Endothelial cell (in vitro differentiated cells): ENCODE data around the gene SULT1A2. TPM values are rescaled to one million over a fixed set of nuclear protein-coding genes. Genes with fewer than 3 reads are reported as not detected.
"Not testable (repeated sequence)": the region's sequence is repeated elsewhere in the genome, so short reads cannot be mapped to it uniquely, and the experiment has no call there.

Source experiments
- DNase-seq: peaks from one replicate; pipeline ENCODE4 v3.0.0; 2021; ENCODE audit warnings: low spot score
- H3K27ac Mint-ChIP-seq: one replicate; pipeline ENCODE4 v1.8.0; 2021; ENCODE audit warnings: mixed read lengths, inconsistent platforms; ENCODE audit not compliant: unreplicated experiment
- H3K27me3 Mint-ChIP-seq: one replicate; pipeline ENCODE4 v1.8.0; 2021; ENCODE audit warnings: mild to moderate bottlenecking, moderate library complexity, mixed read lengths, inconsistent platforms; ENCODE audit not compliant: unreplicated experiment
- H3K36me3 Mint-ChIP-seq: one replicate; pipeline ENCODE4 v1.8.0; 2021; ENCODE audit warnings: mild to moderate bottlenecking, low read depth, mixed read lengths, inconsistent platforms; ENCODE audit not compliant: unreplicated experiment
- H3K4me1 Mint-ChIP-seq: one replicate; pipeline ENCODE4 v1.8.0; 2021; ENCODE audit warnings: mild to moderate bottlenecking, mixed read lengths, inconsistent platforms; ENCODE audit not compliant: unreplicated experiment
- H3K4me3 Mint-ChIP-seq: one replicate; pipeline ENCODE4 v1.8.0; 2021; ENCODE audit warnings: mild to moderate bottlenecking, mixed read lengths, inconsistent platforms; ENCODE audit not compliant: unreplicated experiment
- H3K9me3 Mint-ChIP-seq: one replicate; pipeline ENCODE4 v1.8.0; 2021; ENCODE audit warnings: mixed read lengths, inconsistent platforms; ENCODE audit not compliant: unreplicated experiment
- total RNA-seq: library from RNA; stranded (reverse); fragmentation: NEBNext Ultra II Directional; extraction: Animal tissue kit (Norgen Biotek cat#: 25700); gene quantifications from one replicate; pipeline ENCODE4 v1.2.1, GENCODE V29; 2021; ENCODE audit not compliant: unreplicated experiment
- TF ChIP-seq, protein P1 (sequence below): fragments of 200-600 bp; sonication (generic); IDR thresholded peaks from one replicate; pipeline ENCODE4 v1.5.0; 2021; ENCODE audit warnings: antibody characterized with exemption; ENCODE audit not compliant: unreplicated experiment

The SULT1A2 gene
- total RNA-seq, 1 donor from 2014 or later: 2.8 TPM

- not testable (repeated sequence) for H3K9me3 Mint-ChIP-seq, H3K36me3 Mint-ChIP-seq, DNase-seq, H3K4me3 Mint-ChIP-seq, H3K4me1 Mint-ChIP-seq, H3K27me3 Mint-ChIP-seq, H3K27ac Mint-ChIP-seq
Observed at GRCh38 chr16:28612359-28613280, 15.8 kb upstream of the SULT1A2 start.

DNA sequence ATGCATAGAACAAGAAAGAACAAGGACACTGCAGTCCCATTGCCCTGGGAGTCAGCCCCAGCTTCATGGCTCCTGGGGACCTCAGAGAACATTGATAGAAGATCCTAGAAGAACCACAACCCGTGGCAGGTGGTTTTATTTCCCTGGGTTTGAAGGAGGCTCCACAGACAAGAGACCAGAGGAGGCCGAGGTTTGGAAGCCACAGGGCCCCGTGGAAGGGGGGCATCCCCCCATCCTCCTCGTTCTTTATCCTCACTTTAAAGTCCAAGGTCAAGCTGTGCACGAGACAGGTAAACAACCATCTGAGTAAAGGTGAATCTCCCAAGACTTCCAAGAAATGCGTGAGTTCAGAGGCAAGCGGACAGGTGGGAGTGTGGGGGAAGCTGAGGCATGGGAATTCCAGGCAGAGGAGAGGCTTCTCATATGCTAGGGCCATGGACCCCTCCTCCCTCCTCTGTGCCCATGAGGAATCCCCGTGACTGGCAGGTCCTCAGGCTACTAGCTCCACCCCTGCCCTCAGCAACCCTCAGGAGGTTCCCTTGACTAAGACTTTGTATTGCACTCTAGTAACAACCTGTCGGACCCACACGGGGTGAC lies 13.8 kb upstream of the SULT1A2 start:
- Mint-ChIP-seq H3K4me3 (no peak overlapping the region), H3K27ac (no peak overlapping the region), H3K27me3 (peaks cover 4% of the 10 kb centered on the region), H3K4me1 (no peaks in the 10 kb centered on the region), H3K9me3 (no peaks in the 10 kb centered on the region), H3K36me3 (no peaks in the 10 kb centered on the region)
- TF ChIP-seq, protein P1, sequence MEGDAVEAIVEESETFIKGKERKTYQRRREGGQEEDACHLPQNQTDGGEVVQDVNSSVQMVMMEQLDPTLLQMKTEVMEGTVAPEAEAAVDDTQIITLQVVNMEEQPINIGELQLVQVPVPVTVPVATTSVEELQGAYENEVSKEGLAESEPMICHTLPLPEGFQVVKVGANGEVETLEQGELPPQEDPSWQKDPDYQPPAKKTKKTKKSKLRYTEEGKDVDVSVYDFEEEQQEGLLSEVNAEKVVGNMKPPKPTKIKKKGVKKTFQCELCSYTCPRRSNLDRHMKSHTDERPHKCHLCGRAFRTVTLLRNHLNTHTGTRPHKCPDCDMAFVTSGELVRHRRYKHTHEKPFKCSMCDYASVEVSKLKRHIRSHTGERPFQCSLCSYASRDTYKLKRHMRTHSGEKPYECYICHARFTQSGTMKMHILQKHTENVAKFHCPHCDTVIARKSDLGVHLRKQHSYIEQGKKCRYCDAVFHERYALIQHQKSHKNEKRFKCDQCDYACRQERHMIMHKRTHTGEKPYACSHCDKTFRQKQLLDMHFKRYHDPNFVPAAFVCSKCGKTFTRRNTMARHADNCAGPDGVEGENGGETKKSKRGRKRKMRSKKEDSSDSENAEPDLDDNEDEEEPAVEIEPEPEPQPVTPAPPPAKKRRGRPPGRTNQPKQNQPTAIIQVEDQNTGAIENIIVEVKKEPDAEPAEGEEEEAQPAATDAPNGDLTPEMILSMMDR: no peak
- DNase-seq: no peak

DNA sequence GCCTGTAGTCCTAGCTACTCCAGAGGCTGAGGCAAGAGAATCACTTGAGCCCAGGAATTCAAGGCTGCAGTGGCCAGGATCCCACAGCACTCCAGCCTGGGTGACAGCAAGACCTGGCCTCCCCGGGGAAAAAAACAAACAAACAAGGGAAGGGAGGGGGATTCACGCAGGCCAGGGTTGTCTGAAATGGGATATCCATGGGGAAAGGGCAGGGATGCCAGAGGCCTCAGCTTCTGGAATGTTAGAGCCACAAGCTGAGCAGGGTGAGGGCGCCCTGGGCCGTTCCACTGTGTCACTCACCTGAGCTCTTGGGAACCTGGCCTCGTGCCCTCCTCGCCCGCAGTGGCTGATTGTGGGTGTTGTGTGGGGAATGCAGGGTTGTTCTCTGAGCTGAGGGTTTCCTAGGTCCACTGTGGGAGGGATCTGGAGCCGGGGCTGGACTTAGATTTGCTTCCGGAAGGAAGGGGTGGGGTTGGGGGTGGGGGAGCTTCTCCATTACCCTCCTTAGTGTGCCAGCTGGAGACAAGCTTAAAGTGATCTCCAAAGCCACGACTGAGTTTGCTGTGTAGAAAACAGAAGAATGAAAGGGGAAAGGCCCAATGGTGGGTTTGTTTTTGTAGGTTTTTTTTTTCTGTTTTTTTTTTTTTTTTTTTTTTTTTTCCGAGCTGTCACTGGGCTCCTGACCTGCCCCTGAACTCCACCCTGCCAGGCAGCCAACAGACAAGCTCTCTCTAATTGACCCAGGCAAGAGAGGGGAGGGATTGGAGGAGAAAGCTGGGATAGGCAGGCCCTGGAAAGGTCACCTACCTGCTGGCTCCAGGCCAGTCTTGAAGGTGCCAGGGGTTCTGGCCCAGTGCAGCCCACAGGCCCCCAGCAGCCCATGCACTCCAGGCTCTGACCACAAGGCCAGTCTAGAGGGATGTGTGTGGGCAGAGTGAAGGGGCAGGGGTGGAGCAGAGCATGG lies 13.1 kb upstream of the SULT1A2 start, which contains the start of gene SULT1A1:
Gene SULT1A1 (minus strand): TSS at position 414 of the 964 bp plus-strand sequence. CDS start 1,189 bp downstream, outside the sequence.
- Mint-ChIP-seq H3K4me3 (no peak within 1 kb of the TSS), H3K4me1 (no peaks in the 10 kb centered on the region), H3K27ac (no peak within 1 kb of the TSS), H3K9me3 (no peaks in the 10 kb centered on the region), H3K36me3 (no peaks in the 10 kb centered on the region), H3K27me3 (peaks cover 2% of the 10 kb centered on the region)
- no peak for DNase-seq
- TF ChIP-seq, protein P1: no peak

- not testable (repeated sequence) for H3K9me3 Mint-ChIP-seq, DNase-seq, H3K4me3 Mint-ChIP-seq, H3K36me3 Mint-ChIP-seq, H3K27me3 Mint-ChIP-seq, H3K27ac Mint-ChIP-seq, H3K4me1 Mint-ChIP-seq
Observed at GRCh38 chr16:28608867-28609596, 12.2 kb upstream of the SULT1A2 start.

DNA sequence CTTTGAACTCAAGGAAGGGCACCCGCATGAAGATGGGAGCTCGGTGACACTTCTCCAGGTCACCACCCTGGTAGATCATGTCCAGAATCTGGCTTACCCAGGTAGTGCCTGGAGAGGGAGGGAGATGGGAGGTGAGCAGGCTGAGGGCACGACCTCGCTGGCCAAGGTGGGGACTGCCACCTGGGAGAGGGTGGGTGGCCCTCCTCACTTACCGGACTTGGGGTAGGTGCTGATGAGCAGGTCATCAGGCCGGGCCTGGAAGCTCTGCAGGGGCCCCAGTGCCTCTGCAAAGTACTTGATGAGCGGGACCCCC lies 11.6 kb upstream of the SULT1A2 start:
- H3K27ac Mint-ChIP-seq, H3K36me3 Mint-ChIP-seq, H3K4me3 Mint-ChIP-seq, H3K27me3 Mint-ChIP-seq, H3K9me3 Mint-ChIP-seq, H3K4me1 Mint-ChIP-seq, DNase-seq: not testable (repeated sequence)

- not testable (repeated sequence) for H3K4me1 Mint-ChIP-seq, H3K27ac Mint-ChIP-seq, H3K4me3 Mint-ChIP-seq, H3K9me3 Mint-ChIP-seq, DNase-seq, H3K27me3 Mint-ChIP-seq, H3K36me3 Mint-ChIP-seq
Observed at GRCh38 chr16:28607681-28608495, 11.0 kb upstream of the SULT1A2 start.
